ENCODE data around the gene LSM2. TPM values are rescaled to one million over a fixed set of nuclear protein-coding genes. Genes with fewer than 3 reads are reported as not detected.
"Not testable (repeated sequence)": the region's sequence is repeated elsewhere in the genome, so short reads cannot be mapped to it uniquely, and the experiment has no call there.

LSM2 gene
- total RNA-seq, 1 donor from 2014 or later = 19.4 TPM

- no peaks in the 10 kb centered on the region for H3K27me3 ChIP-seq (ENCODE audit: low read depth)
- peak overlapping the region; percentile 99 for H3K27ac ChIP-seq (replicated peaks)
- DNase-seq = no peak
- H3K36me3 ChIP-seq = peaks cover 27% of the 10 kb centered on the region
- intact Hi-C loops (cut with micrococcal nuclease) = no loop called here
- TF ChIP-seq, protein P1, sequence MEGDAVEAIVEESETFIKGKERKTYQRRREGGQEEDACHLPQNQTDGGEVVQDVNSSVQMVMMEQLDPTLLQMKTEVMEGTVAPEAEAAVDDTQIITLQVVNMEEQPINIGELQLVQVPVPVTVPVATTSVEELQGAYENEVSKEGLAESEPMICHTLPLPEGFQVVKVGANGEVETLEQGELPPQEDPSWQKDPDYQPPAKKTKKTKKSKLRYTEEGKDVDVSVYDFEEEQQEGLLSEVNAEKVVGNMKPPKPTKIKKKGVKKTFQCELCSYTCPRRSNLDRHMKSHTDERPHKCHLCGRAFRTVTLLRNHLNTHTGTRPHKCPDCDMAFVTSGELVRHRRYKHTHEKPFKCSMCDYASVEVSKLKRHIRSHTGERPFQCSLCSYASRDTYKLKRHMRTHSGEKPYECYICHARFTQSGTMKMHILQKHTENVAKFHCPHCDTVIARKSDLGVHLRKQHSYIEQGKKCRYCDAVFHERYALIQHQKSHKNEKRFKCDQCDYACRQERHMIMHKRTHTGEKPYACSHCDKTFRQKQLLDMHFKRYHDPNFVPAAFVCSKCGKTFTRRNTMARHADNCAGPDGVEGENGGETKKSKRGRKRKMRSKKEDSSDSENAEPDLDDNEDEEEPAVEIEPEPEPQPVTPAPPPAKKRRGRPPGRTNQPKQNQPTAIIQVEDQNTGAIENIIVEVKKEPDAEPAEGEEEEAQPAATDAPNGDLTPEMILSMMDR (IDR thresholded peaks at IDR 0.05; ENCODE audit: borderline replicate concordance) = no peak
- H3K4me1 ChIP-seq = peaks cover 21% of the 10 kb centered on the region
- peak overlapping the region; percentile 99 for H3K4me3 ChIP-seq
- H3K9me3 ChIP-seq (replicated peaks) = no peaks in the 10 kb centered on the region
Measured at GRCh38 chr6:31794294-31794865, 12.4 kb downstream of the LSM2 start.

- DNase-seq; H3K4me3 ChIP-seq; H3K9me3 ChIP-seq (replicated peaks); intact Hi-C loops (cut with micrococcal nuclease); H3K27me3 ChIP-seq (ENCODE audit: low read depth): not testable (repeated sequence)
- Histone ChIP-seq H3K4me1 (peaks cover 21% of the 10 kb centered on the region), H3K36me3 (peaks cover 27% of the 10 kb centered on the region), H3K27ac (replicated peaks) (peak overlapping the region; percentile 99)
Measured at GRCh38 chr6:31793927-31794245, 12.9 kb downstream of the LSM2 start.

- H3K27me3 ChIP-seq (ENCODE audit: low read depth) = no peaks in the 10 kb centered on the region
- H3K9me3 ChIP-seq (replicated peaks) = no peaks in the 10 kb centered on the region
- TF ChIP-seq, protein P1 (IDR thresholded peaks at IDR 0.05; ENCODE audit: borderline replicate concordance) = no peak
- no peak overlapping the region for H3K27ac ChIP-seq (replicated peaks)
- H3K4me3 ChIP-seq = no peak overlapping the region
- H3K4me1 ChIP-seq = peaks cover 21% of the 10 kb centered on the region
- DNase-seq = no peak
- intact Hi-C loops (cut with micrococcal nuclease) = no loop called here
- H3K36me3 ChIP-seq = peaks cover 27% of the 10 kb centered on the region
Measured at GRCh38 chr6:31792761-31793171, 14.0 kb downstream of the LSM2 start.

GRCh38 chr6:31792090-31792374, 14.7 kb downstream of the LSM2 start:
- no peak overlapping the region for H3K27ac ChIP-seq (replicated peaks)

DNA sequence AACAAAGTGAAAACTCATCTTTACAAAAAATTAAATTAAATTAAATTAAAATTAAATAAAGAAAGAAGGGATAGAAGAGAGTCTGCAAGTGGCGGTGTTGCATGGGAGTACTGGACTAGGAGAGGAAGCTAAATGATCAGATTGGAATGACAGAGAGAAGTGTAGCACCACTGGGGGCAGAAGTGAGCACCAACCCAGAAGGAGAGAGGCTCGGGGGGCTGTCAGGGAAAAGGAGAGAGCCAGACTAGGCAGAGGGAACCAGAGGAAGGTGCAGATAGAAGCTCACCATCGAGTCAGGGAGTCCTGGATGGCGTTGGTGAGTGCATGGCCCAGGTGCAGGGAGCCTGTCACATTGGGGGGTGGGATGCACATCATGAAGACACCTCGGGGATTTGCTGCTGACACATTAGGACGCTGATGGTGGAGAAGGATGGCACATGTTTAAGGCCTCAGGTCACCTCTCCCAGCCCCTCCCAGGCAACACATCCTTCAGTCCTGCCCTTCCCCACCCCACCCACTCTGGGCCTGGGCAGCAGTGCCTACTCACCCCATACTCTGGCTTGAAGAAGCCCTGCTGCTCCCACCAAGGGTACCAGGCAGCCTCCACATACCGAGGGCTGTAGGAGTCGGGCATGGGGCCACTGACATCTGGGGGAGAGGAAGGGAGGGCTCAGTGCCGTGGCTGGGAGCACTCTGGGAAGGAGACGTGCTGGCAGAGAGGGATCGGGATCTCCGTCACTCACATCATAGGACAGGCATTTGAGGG, 15.3 kb downstream of the LSM2 start:
- TF ChIP-seq, protein P1 (IDR thresholded peaks at IDR 0.05; ENCODE audit: borderline replicate concordance) = peak; percentile 62
- Histone ChIP-seq H3K27me3 (ENCODE audit: low read depth) (no peaks in the 10 kb centered on the region), H3K4me3 (no peak overlapping the region), H3K36me3 (peaks cover 27% of the 10 kb centered on the region), H3K4me1 (peaks cover 21% of the 10 kb centered on the region), H3K9me3 (replicated peaks) (no peaks in the 10 kb centered on the region), H3K27ac (replicated peaks) (no peak overlapping the region)
- DNase-seq = no peak
- intact Hi-C loops (cut with micrococcal nuclease) = no loop called here

More at GRCh38 chr6:31792090-31792374, 14.7 kb downstream of the LSM2 start:
- intact Hi-C loops (cut with micrococcal nuclease) = no loop called here
- Histone ChIP-seq H3K36me3 (peaks cover 27% of the 10 kb centered on the region), H3K27me3 (ENCODE audit: low read depth) (no peaks in the 10 kb centered on the region), H3K9me3 (replicated peaks) (no peaks in the 10 kb centered on the region), H3K4me1 (peaks cover 21% of the 10 kb centered on the region), H3K4me3 (no peak overlapping the region)
- TF ChIP-seq, protein P1 (IDR thresholded peaks at IDR 0.05; ENCODE audit: borderline replicate concordance) = no peak
- no peak for DNase-seq

DNA sequence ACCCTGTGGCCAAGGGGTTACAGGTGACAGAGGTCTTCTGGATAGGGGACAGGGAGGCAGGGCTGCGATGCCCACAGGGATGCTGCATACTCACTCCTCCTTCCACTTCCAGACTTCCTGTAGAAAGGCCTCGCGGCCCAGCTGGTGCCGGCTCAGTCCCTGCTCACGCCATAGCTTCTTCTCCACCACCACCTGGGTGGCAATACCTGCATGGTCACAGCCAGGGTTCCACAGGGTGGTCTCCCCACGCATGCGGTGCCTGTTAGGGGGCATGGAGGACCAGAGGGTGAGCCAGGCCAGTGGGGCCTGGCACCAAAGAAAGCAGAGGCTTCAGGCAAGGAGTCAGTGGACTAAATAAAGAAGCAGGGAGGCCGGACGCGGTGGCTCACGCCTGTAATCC, 21.3 kb downstream of the LSM2 start:
- TF ChIP-seq, protein P1 (IDR thresholded peaks at IDR 0.05; ENCODE audit: borderline replicate concordance) = no peak
- no peaks in the 10 kb centered on the region for H3K9me3 ChIP-seq (replicated peaks)
- H3K27me3 ChIP-seq (ENCODE audit: low read depth) = no peaks in the 10 kb centered on the region
- H3K4me3 ChIP-seq = no peak overlapping the region
- H3K4me1 ChIP-seq = no peaks in the 10 kb centered on the region
- peaks cover 54% of the 10 kb centered on the region for H3K36me3 ChIP-seq
- DNase-seq = no peak
- no peak overlapping the region for H3K27ac ChIP-seq (replicated peaks)
- intact Hi-C loops (cut with micrococcal nuclease) = no loop called here

All from left ventricle myocardium inferior (tissue), 1 donor.